Muscle layer of duodenum (tissue), 2 donors: ENCODE results near the gene C19orf25.

Experiments used
- H3K27ac ChIP-seq: one replicate; pipeline ENCODE4 v1.7.0; 2013; ENCODE audit warnings: mild to moderate bottlenecking, low read length
- H3K27me3 ChIP-seq: one replicate; pipeline ENCODE4 v1.7.0; 2013; ENCODE audit warnings: low read depth, mild to moderate bottlenecking, control low read depth, low read length
- H3K36me3 ChIP-seq, 2 donors: one replicate each; pipeline ENCODE4 v1.7.0; 2013; ENCODE audit warnings: low read length in 2 of 2, control low read depth in 1 of 2, mild to moderate bottlenecking in 1 of 2; ENCODE audit not compliant: insufficient read depth in 2 of 2, control insufficient read depth in 1 of 2
- H3K4me1 ChIP-seq, 2 donors: one replicate each; pipeline ENCODE4 v1.7.0; 2013; ENCODE audit warnings: low read length in 2 of 2, mild to moderate bottlenecking in 2 of 2, control low read depth in 1 of 2, moderate library complexity in 1 of 2; ENCODE audit not compliant: insufficient read depth in 2 of 2, control insufficient read depth in 1 of 2
- H3K4me3 ChIP-seq, 2 donors: one replicate each; pipeline ENCODE4 v1.7.0; 2013; ENCODE audit warnings: low read length in 2 of 2, low read depth in 1 of 2, mild to moderate bottlenecking in 1 of 2
- H3K9me3 ChIP-seq, 2 donors: one replicate each; pipeline ENCODE4 v1.7.0; 2013; ENCODE audit warnings: low read length in 2 of 2, control low read depth in 1 of 2, mild to moderate bottlenecking in 1 of 2; ENCODE audit not compliant: control insufficient read depth in 1 of 2
- donor health status: healthy.

Gene C19orf25

DNA sequence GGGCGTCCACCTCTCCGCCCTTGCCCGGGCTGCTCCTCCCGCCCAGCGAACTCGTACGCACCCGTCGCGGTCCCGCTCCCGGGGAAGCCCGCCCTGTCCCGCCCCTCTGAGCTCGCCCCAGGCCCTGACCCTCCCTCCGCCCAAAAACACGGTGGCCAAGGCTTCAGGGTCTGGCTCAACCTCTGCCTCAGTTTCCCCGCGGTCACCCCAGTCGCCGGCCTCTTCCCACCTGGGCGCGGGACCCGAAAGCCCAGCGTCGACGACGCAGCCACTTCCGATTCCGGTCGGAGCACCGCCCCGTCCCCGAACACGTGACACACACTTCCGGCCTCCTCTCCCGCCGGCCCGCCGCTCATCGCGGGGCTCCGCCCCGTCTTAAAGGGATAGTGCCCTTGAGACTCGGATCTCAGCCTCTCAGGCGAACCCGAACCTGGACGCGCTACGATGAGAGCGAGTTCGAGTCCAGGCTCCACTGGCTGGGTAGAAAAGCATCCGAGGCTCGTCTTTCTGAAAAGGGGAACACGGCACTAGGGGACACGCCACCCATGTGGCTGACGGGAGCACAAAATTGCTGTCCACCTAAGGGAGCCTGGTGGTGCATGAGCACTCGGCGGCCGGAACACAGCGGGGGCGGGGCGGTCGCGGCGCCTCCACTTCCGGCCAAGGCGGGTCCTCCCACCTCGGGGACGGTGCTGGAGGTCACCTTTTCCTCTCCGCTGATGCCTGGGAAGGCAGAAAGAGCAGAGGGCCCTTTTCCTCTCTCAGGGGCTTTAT lies at the start of gene C19orf25:
TSS of gene C19orf25 (minus strand) at position 282 of the 774 bp plus-strand sequence. CDS start 312 bp downstream, outside the sequence.
- Histone ChIP-seq H3K4me3 (peak within 1 kb of the TSS; percentile 70 to 81), H3K27me3 (no peaks in the 10 kb centered on the region), H3K27ac (peak within 1 kb of the TSS; percentile 51), H3K4me1 (peaks cover 0 to 15% of the 10 kb centered on the region in 2 donors), H3K36me3 (peaks cover 0 to 24% of the 10 kb centered on the region in 2 donors), H3K9me3 (no peaks in the 10 kb centered on the region)

GRCh38 chr19:1527650-1528309 lies 48.8 kb upstream of the C19orf25 start:
- Histone ChIP-seq H3K27me3 (peaks cover 23% of the 10 kb centered on the region), H3K4me3 (no peak overlapping the region)

DNA sequence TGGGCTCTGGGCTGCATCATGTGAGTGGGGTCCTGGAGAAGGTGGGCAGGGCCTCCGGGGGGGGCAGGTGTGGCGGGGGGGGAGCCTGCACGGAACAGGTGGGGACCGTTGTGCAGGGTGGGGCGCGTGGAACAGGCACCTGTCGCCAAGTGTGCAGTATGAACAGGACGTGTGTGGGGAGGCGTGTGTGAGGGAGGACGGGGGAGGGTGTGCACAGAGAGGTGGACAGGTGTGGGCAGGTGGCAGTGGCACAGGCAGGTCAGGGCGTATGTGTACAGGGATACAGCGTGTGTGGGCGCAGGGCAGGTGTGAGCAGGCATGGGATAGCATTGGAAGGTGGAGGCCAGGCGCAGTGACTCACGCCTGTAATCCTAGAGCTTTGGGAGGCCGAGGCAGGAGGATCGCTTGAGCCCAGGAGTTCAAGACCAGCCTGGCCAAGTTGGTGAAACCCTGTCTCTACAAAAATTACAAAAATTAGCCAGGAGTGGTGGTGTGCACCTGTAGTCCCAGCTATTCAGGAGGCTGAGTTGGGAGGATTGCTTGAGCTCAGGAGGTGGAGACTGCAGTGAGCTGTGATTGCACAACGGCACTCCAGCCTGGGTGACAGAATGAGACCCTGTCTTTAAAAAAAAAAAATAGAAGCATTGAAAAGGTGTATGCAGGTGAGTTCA lies 48.1 kb upstream of the C19orf25 start:
- Histone ChIP-seq H3K4me3 (no peak overlapping the region), H3K27me3 (peaks cover 23% of the 10 kb centered on the region)

More at GRCh38 chr19:1527650-1528309, 48.8 kb upstream of the C19orf25 start:
- no peaks in the 10 kb centered on the region for H3K9me3 ChIP-seq
- no peaks in the 10 kb centered on the region for H3K36me3 ChIP-seq
- H3K27ac ChIP-seq, result no peak overlapping the region
- peaks cover 0 to 3% of the 10 kb centered on the region in 2 donors for H3K4me1 ChIP-seq

DNA sequence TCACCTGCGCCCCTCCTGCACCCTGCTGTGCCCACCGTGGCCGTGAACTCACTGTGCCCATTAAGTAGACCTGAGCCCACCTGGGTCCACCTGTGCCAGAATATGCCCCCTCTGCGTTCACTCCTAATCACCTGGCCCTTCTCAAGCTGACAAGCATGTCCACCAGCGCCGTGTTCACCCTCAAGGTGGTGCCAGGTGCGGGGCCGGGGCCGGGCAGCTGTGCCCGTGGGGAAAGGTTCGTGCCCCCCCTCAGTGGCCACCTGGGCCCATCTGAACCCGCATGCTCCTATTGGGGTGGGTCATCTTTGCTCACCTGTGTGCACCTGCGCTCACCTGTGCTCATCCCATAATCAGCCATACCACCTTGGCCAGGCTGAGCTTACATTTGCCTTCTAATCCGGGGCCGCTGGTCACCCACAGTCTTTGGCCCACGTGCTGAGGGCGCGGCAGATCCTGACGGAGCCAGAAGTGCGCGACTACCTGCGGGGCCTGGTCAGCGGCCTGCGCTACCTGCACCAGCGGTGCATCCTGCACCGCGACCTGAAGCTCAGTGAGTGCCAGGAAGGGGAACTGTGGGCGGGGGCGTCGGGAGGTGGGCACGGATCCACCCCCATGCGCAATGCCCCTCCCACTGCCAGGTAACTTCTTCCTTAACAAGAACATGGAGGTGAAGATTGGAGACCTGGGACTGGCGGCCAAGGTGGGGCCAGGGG lies 47.2 kb upstream of the C19orf25 start:
- Histone ChIP-seq H3K4me1 (peaks cover 0 to 3% of the 10 kb centered on the region in 2 donors), H3K36me3 (no peaks in the 10 kb centered on the region), H3K27me3 (peaks cover 16% of the 10 kb centered on the region), H3K4me3 (no peak overlapping the region), H3K27ac (no peak overlapping the region), H3K9me3 (no peaks in the 10 kb centered on the region)

More for the DNA sequence above, 48.1 kb upstream of the C19orf25 start:
- H3K27ac ChIP-seq, result no peak overlapping the region
- H3K36me3 ChIP-seq, result no peaks in the 10 kb centered on the region
- H3K9me3 ChIP-seq, result no peaks in the 10 kb centered on the region
- H3K4me1 ChIP-seq, result peaks cover 0 to 3% of the 10 kb centered on the region in 2 donors

DNA sequence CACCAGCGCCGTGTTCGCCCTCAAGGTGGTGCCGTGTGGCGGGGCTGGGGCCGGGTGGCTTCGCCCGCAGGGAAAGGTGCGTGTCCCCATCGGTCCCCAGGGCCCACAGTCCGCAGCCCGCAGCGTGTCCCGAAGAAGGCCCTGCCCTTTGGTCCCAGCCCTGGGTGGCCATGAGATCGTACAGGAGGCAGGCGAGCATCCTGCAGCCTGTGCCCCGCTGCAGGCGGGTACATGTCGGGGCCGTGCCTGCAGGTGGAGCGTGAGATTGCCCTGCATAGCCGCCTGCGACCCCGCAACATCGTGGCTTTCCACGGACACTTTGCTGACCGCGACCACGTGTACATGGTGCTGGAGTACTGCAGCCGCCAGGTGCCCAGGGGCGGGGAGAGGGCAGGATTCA lies 46.3 kb upstream of the C19orf25 start:
- Histone ChIP-seq H3K9me3 (no peaks in the 10 kb centered on the region), H3K27ac (no peak overlapping the region), H3K4me1 (peaks cover 0 to 3% of the 10 kb centered on the region in 2 donors), H3K27me3 (peaks cover 16% of the 10 kb centered on the region), H3K4me3 (no peak overlapping the region), H3K36me3 (no peaks in the 10 kb centered on the region)

GRCh38 chr19:1524972-1525325 lies 45.9 kb upstream of the C19orf25 start:
- peaks cover 16% of the 10 kb centered on the region for H3K27me3 ChIP-seq

GRCh38 chr19:1524287-1524971 lies 45.4 kb upstream of the C19orf25 start:
- Histone ChIP-seq H3K27me3 (peaks cover 16% of the 10 kb centered on the region), H3K36me3 (no peaks in the 10 kb centered on the region), H3K4me1 (peaks cover 0 to 3% of the 10 kb centered on the region in 2 donors), H3K4me3 (peak overlapping the region in 1 of 2 donors; percentile 40), H3K27ac (no peak overlapping the region), H3K9me3 (no peaks in the 10 kb centered on the region)

More at GRCh38 chr19:1524972-1525325, 45.9 kb upstream of the C19orf25 start:
- Histone ChIP-seq H3K9me3 (no peaks in the 10 kb centered on the region), H3K27ac (no peak overlapping the region), H3K4me1 (peaks cover 0 to 3% of the 10 kb centered on the region in 2 donors), H3K4me3 (no peak overlapping the region), H3K36me3 (no peaks in the 10 kb centered on the region)

DNA sequence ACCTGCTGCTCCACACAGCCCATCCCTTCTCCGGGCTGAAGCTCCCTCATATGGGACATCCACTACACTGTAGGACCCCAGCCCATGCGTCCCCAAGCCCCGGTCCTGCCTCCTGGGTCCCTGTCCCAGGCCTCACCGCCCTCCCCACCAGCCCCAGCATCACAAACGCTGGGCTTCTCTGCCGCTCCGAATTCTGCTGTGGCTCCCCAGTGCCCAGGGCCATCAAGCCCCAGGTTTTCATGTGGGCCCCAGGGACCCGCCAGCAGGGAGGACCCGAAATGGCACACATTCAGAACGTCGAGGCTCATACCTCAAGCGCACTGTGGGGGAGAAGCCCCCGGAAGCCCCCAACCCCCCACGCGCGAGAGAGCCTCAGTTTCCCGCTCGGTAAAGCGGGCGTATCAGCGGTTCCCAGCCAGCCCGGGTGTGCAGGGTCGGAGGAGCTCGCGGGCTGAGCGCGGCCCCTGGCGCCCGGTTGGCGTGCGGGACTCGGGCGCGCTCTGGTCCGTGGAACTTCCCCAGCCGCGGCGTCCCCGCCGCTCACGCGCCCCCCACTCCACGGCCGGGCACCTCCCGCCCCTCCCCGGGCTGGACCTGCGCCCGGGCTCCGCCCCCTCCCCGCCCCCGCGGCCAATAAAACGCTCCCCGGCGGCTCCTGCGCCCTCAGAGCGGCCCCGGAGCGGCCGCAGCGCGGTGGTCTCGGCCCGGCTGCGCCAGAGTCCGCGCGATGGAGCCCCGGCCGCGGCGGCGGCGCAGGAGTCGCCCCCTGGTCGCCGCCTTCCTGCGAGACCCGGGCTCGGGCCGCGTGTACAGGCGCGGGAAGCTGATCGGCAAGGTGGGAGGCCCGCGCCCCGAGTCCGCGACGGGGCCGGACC lies 44.6 kb upstream of the C19orf25 start, which contains the start of gene PLK5:
TSS of gene PLK5 (plus strand) at position 666 of the 875 bp plus-strand sequence. CDS start 2,920 bp downstream, outside the sequence.
- peak within 1 kb of the TSS in 1 of 2 donors; percentile 40 for H3K4me3 ChIP-seq
- H3K9me3 ChIP-seq, result no peaks in the 10 kb centered on the region
- no peaks in the 10 kb centered on the region for H3K36me3 ChIP-seq
- peaks cover 16% of the 10 kb centered on the region for H3K27me3 ChIP-seq
- peaks cover 0 to 3% of the 10 kb centered on the region in 2 donors for H3K4me1 ChIP-seq
- no peak within 1 kb of the TSS for H3K27ac ChIP-seq

GRCh38 chr19:1522838-1523237 lies 43.8 kb upstream of the C19orf25 start:
- Histone ChIP-seq H3K27ac (no peak overlapping the region), H3K36me3 (no peaks in the 10 kb centered on the region), H3K9me3 (no peaks in the 10 kb centered on the region), H3K4me1 (peaks cover 0 to 3% of the 10 kb centered on the region in 2 donors), H3K4me3 (no peak overlapping the region), H3K27me3 (peaks cover 16% of the 10 kb centered on the region)

DNA sequence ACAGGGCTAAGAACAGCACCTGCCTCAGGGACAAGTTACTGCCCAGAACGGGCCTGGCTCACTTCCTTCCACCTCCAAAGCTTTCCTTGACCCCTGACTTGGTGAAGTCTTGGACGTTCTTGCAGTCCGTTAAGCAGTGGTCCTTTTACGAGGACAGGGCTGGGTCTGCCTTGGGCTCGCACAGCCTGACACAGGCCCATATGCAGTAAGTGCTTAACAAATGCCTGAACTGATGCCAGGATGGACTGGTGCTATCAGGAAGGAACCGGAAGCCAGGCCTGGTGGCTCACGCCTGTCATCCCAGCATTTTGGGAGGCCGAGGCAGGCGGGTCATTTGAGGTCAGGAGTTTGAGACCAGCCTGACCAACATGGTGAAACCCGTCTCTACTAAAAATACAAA lies 43.0 kb upstream of the C19orf25 start:
- H3K36me3 ChIP-seq, result no peaks in the 10 kb centered on the region
- H3K9me3 ChIP-seq, result no peaks in the 10 kb centered on the region
- H3K27me3 ChIP-seq, result peaks cover 16% of the 10 kb centered on the region
- H3K27ac ChIP-seq, result no peak overlapping the region
- H3K4me1 ChIP-seq, result peaks cover 0 to 3% of the 10 kb centered on the region in 2 donors
- H3K4me3 ChIP-seq, result no peak overlapping the region
